GM12801 (cell line): ENCODE results near the gene COL10A1.

ENCODE experiments used
- TF ChIP-seq, protein P1 (sequence below): IDR thresholded peaks from one replicate; pipeline ENCODE4 v1.5.1; 2011; ENCODE audit warnings: control low read depth; ENCODE audit not compliant: insufficient read length; ENCODE audit errors: extremely low read depth

COL10A1 gene

DNA sequence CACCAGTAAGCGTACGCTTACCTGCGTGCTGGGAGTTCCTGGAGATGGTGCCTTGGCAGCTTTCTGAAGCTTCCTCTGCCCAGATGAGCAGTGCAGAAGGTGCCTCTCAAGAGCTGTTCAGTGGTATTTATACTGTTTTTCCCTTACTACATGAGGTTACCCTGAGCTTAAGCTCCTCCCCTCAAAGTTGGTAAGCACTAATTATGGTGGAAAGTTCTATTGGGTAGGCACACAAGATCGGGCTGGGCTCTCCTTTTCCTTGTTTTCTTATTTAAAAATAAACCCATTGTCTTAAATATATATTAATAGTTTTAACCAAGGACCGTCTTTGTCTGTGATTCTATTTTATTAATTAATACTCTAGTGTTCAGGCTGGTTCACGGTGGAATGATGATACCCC, at the start of gene COL10A1:
TSS of gene COL10A1 (minus strand) at position 101 of the 400 bp plus-strand sequence. CDS start 640 bp downstream, outside the sequence.
- TF ChIP-seq, protein P1, sequence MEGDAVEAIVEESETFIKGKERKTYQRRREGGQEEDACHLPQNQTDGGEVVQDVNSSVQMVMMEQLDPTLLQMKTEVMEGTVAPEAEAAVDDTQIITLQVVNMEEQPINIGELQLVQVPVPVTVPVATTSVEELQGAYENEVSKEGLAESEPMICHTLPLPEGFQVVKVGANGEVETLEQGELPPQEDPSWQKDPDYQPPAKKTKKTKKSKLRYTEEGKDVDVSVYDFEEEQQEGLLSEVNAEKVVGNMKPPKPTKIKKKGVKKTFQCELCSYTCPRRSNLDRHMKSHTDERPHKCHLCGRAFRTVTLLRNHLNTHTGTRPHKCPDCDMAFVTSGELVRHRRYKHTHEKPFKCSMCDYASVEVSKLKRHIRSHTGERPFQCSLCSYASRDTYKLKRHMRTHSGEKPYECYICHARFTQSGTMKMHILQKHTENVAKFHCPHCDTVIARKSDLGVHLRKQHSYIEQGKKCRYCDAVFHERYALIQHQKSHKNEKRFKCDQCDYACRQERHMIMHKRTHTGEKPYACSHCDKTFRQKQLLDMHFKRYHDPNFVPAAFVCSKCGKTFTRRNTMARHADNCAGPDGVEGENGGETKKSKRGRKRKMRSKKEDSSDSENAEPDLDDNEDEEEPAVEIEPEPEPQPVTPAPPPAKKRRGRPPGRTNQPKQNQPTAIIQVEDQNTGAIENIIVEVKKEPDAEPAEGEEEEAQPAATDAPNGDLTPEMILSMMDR: no peak

DNA sequence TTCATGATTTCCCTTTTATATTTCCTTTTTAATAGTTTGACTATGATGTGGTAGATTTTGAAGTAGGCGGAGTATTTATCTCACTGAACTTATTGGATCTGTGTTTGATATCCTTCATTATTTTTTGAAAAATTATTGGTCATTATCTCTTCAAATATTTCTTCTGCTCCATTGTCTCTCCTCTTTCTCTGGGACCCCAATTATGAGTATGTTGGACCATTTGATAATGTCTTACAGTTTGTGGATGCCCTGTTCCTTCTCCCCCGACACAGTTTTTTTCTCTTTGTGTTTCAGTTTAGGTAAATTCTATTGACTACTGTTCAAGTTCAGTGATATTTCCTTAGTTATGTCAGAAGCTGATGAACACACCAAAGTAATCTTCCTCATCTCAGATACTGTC, 49.4 kb upstream of the COL10A1 start:
- TF ChIP-seq, protein P1: no peak

DNA sequence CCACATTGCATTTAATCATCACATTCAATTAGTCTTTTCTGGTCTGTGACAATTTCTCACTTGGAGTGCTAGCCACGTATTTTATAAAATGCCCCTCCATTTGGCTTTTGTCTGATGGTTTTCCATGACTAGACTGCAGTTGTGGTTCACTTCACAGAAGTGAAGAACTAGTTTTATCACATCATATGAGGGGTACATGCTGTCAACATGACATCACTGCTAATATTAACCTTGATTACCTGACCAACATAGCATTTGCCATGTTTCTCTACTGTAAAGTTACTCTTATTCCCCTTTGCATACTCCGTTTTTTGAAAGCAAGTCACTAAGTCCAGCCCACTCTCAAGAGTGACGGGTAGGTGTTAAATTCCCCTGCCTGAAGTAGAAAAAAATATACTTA, 48.0 kb upstream of the COL10A1 start:
- TF ChIP-seq, protein P1: no peak

DNA sequence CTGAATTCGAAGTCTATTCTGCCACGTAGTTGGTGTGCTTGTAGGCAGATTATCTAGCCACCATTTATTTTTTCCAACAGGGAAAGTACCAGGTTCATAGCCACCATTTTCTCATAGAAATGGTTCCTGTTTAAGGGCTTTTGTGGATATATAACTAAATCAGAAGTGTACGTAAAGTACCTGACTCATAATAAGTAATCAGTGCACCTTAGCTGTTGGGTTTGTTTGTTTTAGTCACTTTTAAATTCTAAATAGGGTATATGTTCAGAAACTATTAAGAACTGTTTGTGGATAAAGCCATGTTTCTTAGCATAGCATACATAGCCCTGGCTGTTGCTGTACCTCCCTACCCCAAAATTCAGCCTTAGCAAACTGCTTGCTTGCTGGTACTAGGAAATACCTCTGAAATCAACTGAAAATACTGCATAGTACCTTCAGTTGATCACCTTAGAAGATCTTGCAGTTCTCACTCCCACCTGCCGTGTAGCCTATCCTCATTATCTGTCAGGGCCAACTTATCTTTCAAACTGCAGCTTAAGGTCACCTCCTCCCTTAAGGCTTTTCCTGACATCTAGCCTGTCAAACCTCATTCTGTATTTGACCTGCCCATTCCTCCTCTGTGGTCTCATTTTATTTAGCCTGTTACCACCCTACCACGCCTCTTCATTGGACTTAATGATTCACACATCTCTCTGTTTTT, 44.6 kb upstream of the COL10A1 start:
- TF ChIP-seq, protein P1: no peak

GRCh38 chr6:116169880-116170279, 43.9 kb upstream of the COL10A1 start:
- TF ChIP-seq, protein P1: no peak

GRCh38 chr6:116168148-116168547, 42.2 kb upstream of the COL10A1 start:
- TF ChIP-seq, protein P1: no peak

DNA sequence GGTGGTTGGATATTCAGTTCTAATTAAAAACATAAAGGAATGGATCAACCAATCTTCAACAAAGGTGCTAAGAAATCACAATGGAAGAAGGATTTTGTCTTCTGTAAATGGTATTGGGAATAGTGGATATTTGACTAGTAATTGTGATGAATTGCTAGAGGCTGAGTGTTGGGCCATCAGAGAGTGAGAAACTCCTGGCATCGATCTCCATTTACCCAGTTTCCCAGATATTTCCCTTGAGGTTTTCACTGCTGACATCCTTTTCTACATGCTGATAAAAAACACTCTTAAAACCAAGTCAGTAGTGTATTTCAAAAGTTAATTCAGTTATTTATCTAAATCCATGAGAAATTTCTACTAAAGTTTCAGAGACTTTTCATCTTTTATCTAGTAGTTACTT, 40.4 kb upstream of the COL10A1 start:
- TF ChIP-seq, protein P1: no peak
